Kidney epithelial cell (primary cell): ENCODE measurements around the gene CHL1. TPM values are rescaled to one million over a fixed set of nuclear protein-coding genes. Genes with fewer than 3 reads are reported as not detected.

Source experiments
- DNase-seq: peaks from one replicate; pipeline ENCODE4 v3.0.0-alpha.2; 2010; ENCODE audit warnings: low read depth
- H3K27me3 ChIP-seq: 2 replicates; pipeline ENCODE4 v1.6.0; 2011; ENCODE audit warnings: low read length; ENCODE audit not compliant: control insufficient read depth, insufficient read depth
- H3K36me3 ChIP-seq: 2 replicates; pipeline ENCODE4 v1.5.1; 2011; ENCODE audit warnings: low read length; ENCODE audit not compliant: control insufficient read depth, insufficient read depth
- H3K4me3 ChIP-seq: 2 replicates; pipeline ENCODE4 v1.5.1; 2011; ENCODE audit warnings: low read depth, mild to moderate bottlenecking, control low read depth, low read length
- CTCF ChIP-seq: IDR thresholded peaks from 2 replicates; pipeline ENCODE4 v1.5.1; 2011; ENCODE audit warnings: mild to moderate bottlenecking, moderate library complexity, low read length, control low read depth, inconsistent platforms; ENCODE audit not compliant: insufficient read depth, poor library complexity, severe bottlenecking
- total RNA-seq: library from RNA; depleted of rRNA; stranded (reverse); fragments of >200 nt; gene quantifications from 2 replicates; pipeline ENCODE4 v1.2.3, GENCODE V29; 2015

CHL1 gene
- total RNA-seq, 1 donor from 2014 or later = 0.33 TPM

GRCh38 chr3:396293-396692, 199.7 kb downstream of the CHL1 start:
- TF ChIP-seq CTCF = no peak
- Histone ChIP-seq H3K4me3 (no peak overlapping the region), H3K27me3 (no peaks in the 10 kb centered on the region), H3K36me3 (no peaks in the 10 kb centered on the region)
- no peak for DNase-seq

GRCh38 chr3:399647-400046, 203.1 kb downstream of the CHL1 start:
- no peak for DNase-seq

GRCh38 chr3:403826-404225, 207.3 kb downstream of the CHL1 start:
- no peaks in the 10 kb centered on the region for H3K27me3 ChIP-seq
- no peak for TF ChIP-seq CTCF
- no peaks in the 10 kb centered on the region for H3K36me3 ChIP-seq
- no peak for DNase-seq
- no peak overlapping the region for H3K4me3 ChIP-seq

More at GRCh38 chr3:399647-400046, 203.1 kb downstream of the CHL1 start:
- H3K27me3 ChIP-seq = no peaks in the 10 kb centered on the region
- no peak overlapping the region for H3K4me3 ChIP-seq
- no peaks in the 10 kb centered on the region for H3K36me3 ChIP-seq
- no peak for TF ChIP-seq CTCF

- no peak for DNase-seq
- Histone ChIP-seq H3K27me3 (no peaks in the 10 kb centered on the region), H3K4me3 (no peak overlapping the region), H3K36me3 (no peaks in the 10 kb centered on the region)
- no peak for TF ChIP-seq CTCF
These were observed 212.4 kb downstream of the CHL1 start for GRCh38 chr3:409011-409410.

GRCh38 chr3:411226-411625, 214.7 kb downstream of the CHL1 start:
- H3K36me3 ChIP-seq = no peaks in the 10 kb centered on the region
- DNase-seq = no peak
- H3K4me3 ChIP-seq = no peak overlapping the region
- no peak for TF ChIP-seq CTCF
- H3K27me3 ChIP-seq = no peaks in the 10 kb centered on the region

GRCh38 chr3:414063-414462, 217.5 kb downstream of the CHL1 start:
- TF ChIP-seq CTCF = peak; percentile 19
- no peak for DNase-seq
- H3K27me3 ChIP-seq = no peaks in the 10 kb centered on the region

More at GRCh38 chr3:414063-414462, 217.5 kb downstream of the CHL1 start:
- no peak overlapping the region for H3K4me3 ChIP-seq
- H3K36me3 ChIP-seq = no peaks in the 10 kb centered on the region
